GM12878 (cell line): Measurements from ENCODE around the gene CARD9.

ENCODE experiments used
- CTCF ChIP-seq, 3 experiments: IDR thresholded peaks in 2 of 3; conservative IDR thresholded peaks in 1 of 3; 2 replicates each; pipeline ENCODE4 v1.5.1; 2011; ENCODE audit warnings: low read depth in 3 of 3, low read length in 3 of 3, mild to moderate bottlenecking in 3 of 3, control low read depth in 2 of 3, moderate library complexity in 2 of 3, inconsistent platforms in 1 of 3, mixed read lengths in 1 of 3; ENCODE audit not compliant: control insufficient read depth in 2 of 3, insufficient read depth in 1 of 3; ENCODE audit errors: extremely low read depth in 1 of 3
- NFYA ChIP-seq: IDR thresholded peaks from 2 replicates; pipeline ENCODE4 v1.6.1; 2011; ENCODE audit warnings: low read depth, mild to moderate bottlenecking, low read length, improper control_type of control experiment, borderline replicate concordance
- PBX3 ChIP-seq: IDR thresholded peaks from 2 replicates; pipeline ENCODE4 v1.6.1; 2011; ENCODE audit warnings: mild to moderate bottlenecking, low read depth, low read length, moderate library complexity; ENCODE audit not compliant: insufficient replicate concordance
- POLR2A ChIP-seq: IDR thresholded peaks from 2 replicates; pipeline ENCODE4 v1.6.1; 2011; ENCODE audit warnings: low read depth, mild to moderate bottlenecking, low read length
- POLR2AphosphoS5 ChIP-seq: IDR thresholded peaks from 2 replicates; pipeline ENCODE4 v1.6.1; 2011; ENCODE audit warnings: mild to moderate bottlenecking, low read length, inconsistent platforms
- RUNX3 ChIP-seq: IDR thresholded peaks from 2 replicates; pipeline ENCODE4 v1.6.1; 2012; ENCODE audit warnings: low read length, inconsistent platforms
- SIN3A ChIP-seq: IDR thresholded peaks from 2 replicates; pipeline ENCODE4 v1.6.1; 2012; ENCODE audit warnings: low read depth, low read length, improper control_type of control experiment
- SMARCA5 ChIP-seq: fragments of 450-650 bp; IDR thresholded peaks from 2 replicates; pipeline ENCODE4 v1.6.1; 2017; ENCODE audit warnings: mild to moderate bottlenecking
- USF2 ChIP-seq: IDR thresholded peaks from 2 replicates; pipeline ENCODE4 v1.6.1; 2011; ENCODE audit warnings: low read depth, low read length, improper control_type of control experiment, borderline replicate concordance
- YY1 ChIP-seq: IDR thresholded peaks from 2 replicates; pipeline ENCODE4 v1.6.1; 2011; ENCODE audit warnings: low read depth, mild to moderate bottlenecking, low read length
- ZZZ3 ChIP-seq: IDR thresholded peaks from 2 replicates; pipeline ENCODE4 v1.6.1; 2011; ENCODE audit warnings: low read depth; ENCODE audit not compliant: control insufficient read depth, insufficient read length

- TF ChIP-seq SIN3A (no peak), CTCF (IDR thresholded peaks at IDR 0.05 in 2 of 3, conservative IDR thresholded peaks at IDR 0.05 in 1 of 3; ENCODE audit: control insufficient read depth in 2 of 3, extremely low read depth in 1 of 3, insufficient read depth in 1 of 3, low read depth in 3 of 3, low read length in 3 of 3) (no peak), NFYA (no peak), POLR2A (no peak), PBX3 (no peak), YY1 (no peak), ZZZ3 (no peak), POLR2AphosphoS5 (no peak), USF2 (no peak), RUNX3 (no peak), SMARCA5 (no peak)
Measured at GRCh38 chr9:136339958-136340310, 33.5 kb downstream of the CARD9 start.
